HG03060 (cell line): ENCODE measurements around the gene FLAD1.
A peak's percentile ranks its signal among the peaks of the same experiment; 100 is the strongest.

Source experiments
- ATAC-seq: cut with Tn5 transposase; IDR thresholded peaks from one replicate; pipeline ENCODE4 v1.9.1; 2021; ENCODE audit warnings: low read depth, moderate number of reproducible peaks; ENCODE audit not compliant: unreplicated experiment

FLAD1 gene

DNA sequence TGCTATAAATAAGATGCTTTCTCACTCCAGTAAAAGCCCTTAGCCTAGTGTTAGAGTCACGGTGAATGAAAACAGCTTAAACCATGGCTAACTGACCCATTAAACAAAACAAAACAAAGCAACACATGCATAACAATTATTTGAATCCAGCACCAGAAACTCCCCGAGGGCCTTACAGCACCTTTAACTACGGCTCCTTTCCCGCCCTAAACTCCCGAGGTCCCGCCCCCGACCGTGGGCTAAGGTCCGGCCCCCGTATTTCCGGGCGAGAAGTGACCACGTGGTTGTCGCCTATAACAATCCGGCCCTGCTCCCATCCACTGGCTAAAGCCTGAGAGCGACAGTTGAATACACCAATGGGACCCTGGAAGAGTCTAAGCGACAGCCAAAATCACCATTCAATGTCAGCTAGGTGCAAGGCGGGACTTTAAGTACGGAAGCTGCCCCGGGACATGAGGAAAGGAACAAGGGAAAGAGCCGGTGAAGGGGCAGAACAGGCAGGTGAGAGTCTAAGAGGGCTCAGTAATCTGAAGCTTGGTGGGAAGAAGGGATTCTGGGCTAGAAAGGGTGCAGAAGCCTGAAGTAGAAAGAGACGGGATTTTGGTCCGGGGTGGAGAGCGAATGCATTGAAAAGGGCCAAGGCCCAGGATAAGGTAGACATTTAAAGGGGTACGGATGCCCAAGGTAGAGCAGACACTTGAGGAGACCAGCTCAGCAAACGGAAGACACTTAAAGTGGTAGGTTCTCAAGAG, at the start of gene FLAD1:
FLAD1 (plus strand) TSS at position 448 of the 752 bp plus-strand sequence. CDS start 351 bp downstream, outside the sequence.
- peak; percentile 85 for ATAC-seq

DNA sequence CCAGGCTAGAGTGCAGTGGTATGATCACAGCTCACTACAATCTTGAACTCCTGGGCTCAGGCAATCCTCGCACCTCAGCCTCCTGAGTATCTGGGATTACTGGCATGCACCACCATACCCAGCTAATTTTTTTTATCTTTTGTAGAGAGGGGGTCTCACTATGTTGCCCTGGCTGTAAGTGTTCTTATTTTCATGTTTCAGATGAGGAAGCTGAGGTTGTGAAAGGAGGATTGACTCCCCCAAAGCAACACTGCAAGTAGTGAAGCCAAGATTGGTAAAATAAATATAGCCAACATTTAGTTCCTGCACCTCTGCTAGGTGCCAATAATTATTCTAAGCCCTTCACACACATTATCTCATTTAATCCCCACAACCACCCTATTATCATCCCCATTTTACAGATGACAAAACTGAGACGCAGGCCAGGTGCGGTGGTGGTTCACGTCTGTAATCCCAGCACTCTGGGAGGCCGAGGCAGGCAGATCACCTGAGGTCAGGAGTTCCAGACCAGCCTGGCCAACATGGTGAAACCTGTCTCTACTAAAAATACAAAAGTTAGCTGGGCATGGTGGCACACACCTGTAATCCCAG, 48.7 kb upstream of the FLAD1 start:
- no peak for ATAC-seq

- no peak for ATAC-seq
Measured at GRCh38 chr1:154935749-154936554, 47.2 kb upstream of the FLAD1 start.

DNA sequence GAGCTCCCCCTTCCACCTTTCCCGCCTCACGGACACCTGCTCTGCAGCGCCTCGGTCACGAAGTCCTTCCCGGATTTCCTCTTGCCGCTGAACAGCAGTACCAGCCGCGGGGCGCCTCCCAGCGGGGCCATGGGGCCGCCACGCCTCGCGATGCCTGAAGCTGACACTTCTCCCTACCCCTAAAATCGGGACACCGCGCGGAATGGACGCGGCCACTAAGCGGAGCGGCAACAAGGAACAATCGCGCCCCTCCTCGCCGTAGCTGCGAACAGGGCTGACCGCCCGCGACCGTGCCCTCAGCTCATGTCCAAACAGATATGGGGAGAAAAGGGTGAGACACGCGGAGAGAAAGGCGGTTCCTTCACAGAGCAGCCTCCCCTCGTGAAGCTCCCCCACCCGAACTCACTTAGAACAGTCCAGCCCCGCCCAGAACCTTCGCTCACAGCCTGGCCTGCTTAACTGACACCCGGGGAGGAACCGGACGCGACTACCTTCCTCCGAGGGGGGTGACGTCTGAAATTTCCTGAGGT, 46.5 kb upstream of the FLAD1 start, which contains the start of gene PMVK:
PMVK (minus strand) TSS at position 165 of the 530 bp plus-strand sequence; CDS start at position 131, 34 bp downstream.
- ATAC-seq = peak; percentile 40

GRCh38 chr1:154937085-154937987, 45.8 kb upstream of the FLAD1 start:
- peak; percentile 30 for ATAC-seq

GRCh38 chr1:154937988-154938386, 45.2 kb upstream of the FLAD1 start:
- ATAC-seq = no peak

DNA sequence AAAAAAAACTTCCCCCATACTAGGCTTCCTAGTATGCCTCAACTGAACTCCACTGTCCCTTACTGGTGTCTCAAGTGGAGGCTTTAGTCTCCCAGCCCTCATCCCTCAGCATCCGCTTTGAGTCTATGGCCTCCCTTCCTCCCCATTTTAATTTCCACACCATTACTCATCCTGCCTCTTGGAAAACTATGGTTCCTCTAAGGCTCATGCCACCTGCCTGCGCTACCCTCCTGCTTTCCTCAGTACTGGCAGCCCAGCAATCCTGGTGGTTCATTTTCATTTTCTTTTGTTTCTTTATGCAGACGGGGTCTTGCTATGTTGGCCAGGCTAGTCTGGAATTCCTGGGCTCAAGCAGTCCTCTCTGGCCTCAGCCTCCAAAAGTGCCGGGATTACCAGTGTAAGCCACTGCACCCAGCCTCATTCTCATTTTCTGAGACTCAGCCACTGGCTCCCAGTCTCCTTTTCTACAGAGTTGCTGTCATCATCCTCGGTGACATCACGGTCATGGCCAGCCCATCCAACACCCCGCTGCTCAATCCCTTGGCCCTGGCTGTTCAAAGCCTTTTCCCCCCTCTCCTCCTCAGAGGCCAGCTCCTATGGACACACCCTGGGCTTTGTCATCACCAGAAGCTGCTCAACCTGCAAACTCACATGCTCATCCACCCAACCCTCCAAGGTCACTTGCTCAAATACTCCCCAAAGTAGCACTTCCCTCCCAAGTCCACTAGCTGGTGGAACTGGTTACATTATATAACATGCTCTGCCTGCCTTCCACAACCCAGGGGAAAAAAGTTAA, 44.3 kb upstream of the FLAD1 start:
- no peak for ATAC-seq

DNA sequence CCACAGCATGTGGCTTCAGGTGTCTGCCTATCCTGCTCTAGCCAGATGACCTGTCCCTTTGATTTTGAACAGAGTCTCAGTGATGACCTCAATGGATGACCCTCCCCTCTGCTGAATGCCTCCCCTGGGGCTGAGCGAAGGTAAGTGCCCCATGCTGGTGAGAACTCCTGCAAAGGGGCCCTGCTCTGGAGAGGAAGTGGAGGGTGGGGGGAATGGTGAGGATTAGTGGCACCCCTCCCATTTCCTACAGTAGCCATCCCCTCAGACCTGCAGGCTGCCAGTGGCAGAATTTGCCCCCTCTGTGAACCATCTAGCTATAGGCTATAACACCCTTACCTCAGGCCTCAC, 43.0 kb upstream of the FLAD1 start:
- ATAC-seq = no peak

- ATAC-seq = no peak
Measured at GRCh38 chr1:154940651-154941194, 42.4 kb upstream of the FLAD1 start.

DNA sequence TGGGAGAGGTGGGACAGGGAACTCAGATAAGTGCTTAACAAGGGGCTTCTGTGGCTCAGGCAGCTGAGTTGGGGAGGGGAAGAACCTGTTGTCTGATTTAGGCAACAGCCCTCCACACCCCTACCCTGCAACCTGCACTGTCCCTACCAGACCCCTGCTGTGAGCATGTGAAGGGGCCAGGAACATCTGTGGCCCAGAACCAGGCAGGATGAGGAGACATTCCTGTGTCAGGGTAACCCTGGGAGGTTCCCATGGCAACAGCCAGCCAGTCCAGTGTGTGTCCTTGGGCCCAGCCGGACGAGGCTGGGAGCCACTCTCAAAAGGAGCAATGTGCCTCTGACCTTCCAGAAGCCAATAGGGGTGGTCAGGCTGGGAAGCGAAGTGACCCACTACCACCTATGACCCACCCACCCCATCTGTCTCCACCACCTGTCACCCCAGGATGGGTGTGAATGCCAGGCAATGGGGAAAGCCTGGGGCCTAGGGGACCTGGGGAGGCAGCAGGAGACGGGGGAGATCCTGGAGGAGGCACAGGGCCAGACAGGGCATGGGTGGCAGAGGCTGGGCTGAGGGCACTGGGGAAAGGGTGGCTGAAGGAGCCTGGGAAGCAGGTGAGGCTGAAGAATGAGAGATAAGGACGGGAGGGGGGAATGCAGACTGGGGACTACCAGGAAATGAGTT, 41.7 kb upstream of the FLAD1 start:
- ATAC-seq = no peak

DNA sequence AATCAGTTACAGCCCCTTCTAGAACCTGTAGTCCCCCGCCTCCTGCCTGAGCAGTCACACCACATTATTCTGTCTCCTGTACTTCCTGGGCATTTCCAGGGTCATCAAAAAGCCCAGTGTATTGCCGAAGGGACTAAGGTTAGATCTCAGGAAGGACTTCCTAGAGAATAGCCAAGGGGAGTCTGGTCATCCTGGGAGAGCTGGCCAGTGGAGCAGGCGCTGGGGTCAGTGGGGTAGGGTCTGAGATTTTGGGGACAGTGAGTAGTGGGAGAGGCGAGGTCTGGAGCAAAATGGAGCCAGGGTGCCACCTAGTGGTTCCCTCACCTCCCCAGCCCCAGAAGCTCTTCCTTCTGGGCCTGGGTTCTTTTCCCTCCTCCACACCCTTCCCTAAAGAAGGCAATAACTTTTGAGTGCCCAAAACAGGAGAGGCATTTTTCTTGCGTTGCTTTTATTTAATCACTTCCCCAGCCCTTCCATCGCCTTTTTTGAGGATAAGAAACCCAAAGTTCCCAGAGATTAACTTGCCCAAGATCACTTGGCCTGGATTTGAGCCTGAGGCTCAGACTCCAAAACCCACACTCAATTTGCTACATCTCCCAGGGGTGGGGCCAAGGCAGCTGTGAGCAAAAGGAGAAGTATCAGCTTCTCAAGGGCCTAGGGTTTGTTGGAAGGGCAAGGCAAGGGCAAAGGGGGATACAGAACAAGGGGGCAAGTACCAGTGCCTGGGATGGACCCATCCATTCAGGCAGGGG, 39.3 kb upstream of the FLAD1 start:
- ATAC-seq = no peak

GRCh38 chr1:154944401-154945159, 38.6 kb upstream of the FLAD1 start:
- ATAC-seq = no peak

- ATAC-seq = no peak
Measured at GRCh38 chr1:154945160-154945961, 37.8 kb upstream of the FLAD1 start.

GRCh38 chr1:154945962-154946850, 36.9 kb upstream of the FLAD1 start:
- no peak for ATAC-seq

- ATAC-seq = no peak
Measured at GRCh38 chr1:154948079-154948478, 35.1 kb upstream of the FLAD1 start.
